H1 (cell line): ENCODE results near the gene SMARCD1. TPM values are rescaled to one million over a fixed set of nuclear protein-coding genes. Genes with fewer than 3 reads are reported as not detected.

Experiments used
- SIRT6 ChIP-seq: IDR thresholded peaks from one replicate; pipeline ENCODE4 v1.7.1; 2012; ENCODE audit warnings: low read length, inconsistent platforms
- polyA plus RNA-seq, 7 experiments: library from polyadenylated mRNA; depleted of rRNA in 3 of 7; stranded (reverse) in 5 of 7; unstranded in 2 of 7; fragments of >200 nt in 5 of 7; fragments of 200-250 nt in 2 of 7; gene quantifications; 1 replicate in 5 of 7; 2 replicates in 1 of 7; 4 replicates in 1 of 7; pipeline versions ENCODE4 v1.2.1 to v1.2.3, GENCODE V29; 2011 to 2013; ENCODE audit warnings: missing spikeins in 2 of 7, mixed read lengths in 2 of 7
- total RNA-seq: library from RNA; stranded (reverse); fragmentation: NEBNext Ultra II Directional; extraction: Animal tissue kit (Norgen Biotek cat#: 25700); gene quantifications from 2 replicates; pipeline ENCODE4 v1.2.1, GENCODE V29; 2021

SMARCD1 gene
- total and polyA plus RNA-seq, 2 of the 8 experiments (the other 6 are each of a cell fraction or from before 2014, with no cell fraction given): 128 to 130 TPM

GRCh38 chr12:50049254-50050118 is 35.7 kb upstream of the SMARCD1 start (continued):
- no peak for TF ChIP-seq SIRT6
- TF ChIP-seq, all 59 proteins: peak for 0
